ENCODE results near the gene CLDN34.

Gene CLDN34

GRCh38 chrX:9937761-9938160, 29.4 kb upstream of the CLDN34 start:
- no peak overlapping the region for H3K4me2 ChIP-seq (ENCODE audit: insufficient read depth, low read length, poor library complexity, severe bottlenecking)
- no peak overlapping the region for H2BK15ac ChIP-seq (ENCODE audit: low read length)
- no peak overlapping the region for H3K9ac ChIP-seq (ENCODE audit: low read depth, low read length, poor library complexity)
- no peak for DNase-seq (ENCODE audit: low spot score)
- H3K4me3 ChIP-seq (ENCODE audit: low read length in 2 of 2) = no peak overlapping the region
- WGBS, 2 donors (ENCODE audit: extremely low coverage in 2 of 2, insufficient read length in 2 of 2, insufficient replicate concordance in 1 of 2) = no CpG with 5 or more reads among the region's 8 CpGs
- H3K18ac ChIP-seq (ENCODE audit: low read length) = no peak overlapping the region
- no peak overlapping the region for H3K27ac ChIP-seq (replicated peaks; ENCODE audit: low read length)
- H4K91ac ChIP-seq (ENCODE audit: low read depth, low read length, poor library complexity) = no peak overlapping the region
- peaks cover 11 to 83% of the 10 kb centered on the region in 2 donors for H3K36me3 ChIP-seq (replicated peaks in 1 of 2; ENCODE audit: control insufficient read depth in 2 of 2, insufficient read depth in 2 of 2, low read length in 2 of 2)
- no peak overlapping the region for H2AFZ ChIP-seq (ENCODE audit: low read length)
- no peak overlapping the region for H2BK5ac ChIP-seq (ENCODE audit: low read length)
- no peaks in the 10 kb centered on the region for H3K79me1 ChIP-seq (ENCODE audit: low read depth, low read length)
- H3K4me1 ChIP-seq (ENCODE audit: control insufficient read depth in 2 of 2, insufficient read depth in 1 of 2, low read depth in 1 of 2, low read length in 2 of 2) = no peaks in the 10 kb centered on the region
- no peaks in the 10 kb centered on the region for H3K27me3 ChIP-seq (ENCODE audit: control insufficient read depth in 3 of 3, insufficient read depth in 3 of 3, low read depth in 1 of 3, low read length in 3 of 3)
- H4K8ac ChIP-seq (ENCODE audit: low read depth, low read length) = no peak overlapping the region
- H3K4ac ChIP-seq (ENCODE audit: low read length) = no peak overlapping the region
- H2AK5ac ChIP-seq (ENCODE audit: low read depth, low read length) = no peak overlapping the region
- no peak overlapping the region for H3K23ac ChIP-seq (ENCODE audit: low read depth, low read length, poor library complexity)
- no peak overlapping the region for H2BK120ac ChIP-seq (ENCODE audit: low read depth, low read length)
- no peak overlapping the region for H2BK12ac ChIP-seq (ENCODE audit: low read length)
- H3K14ac ChIP-seq (ENCODE audit: low read length) = no peak overlapping the region
- peaks cover 0 to 11% of the 10 kb centered on the region in 2 donors for H3K9me3 ChIP-seq (replicated peaks in 1 of 2; ENCODE audit: control insufficient read depth in 2 of 2, insufficient read depth in 1 of 2, low read depth in 1 of 2, low read length in 2 of 2)

GRCh38 chrX:9938516-9938915, 28.6 kb upstream of the CLDN34 start:
- Histone ChIP-seq H3K9ac (ENCODE audit: low read depth, low read length, poor library complexity) (no peak overlapping the region), H2AFZ (ENCODE audit: low read length) (no peak overlapping the region), H4K8ac (ENCODE audit: low read depth, low read length) (peak overlapping the region; percentile 48), H3K4me2 (ENCODE audit: insufficient read depth, low read length, poor library complexity, severe bottlenecking) (no peak overlapping the region), H3K9me3 (replicated peaks in 1 of 2; ENCODE audit: control insufficient read depth in 2 of 2, insufficient read depth in 1 of 2, low read depth in 1 of 2, low read length in 2 of 2) (peaks cover 0 to 11% of the 10 kb centered on the region in 2 donors), H3K27ac (replicated peaks; ENCODE audit: low read length) (no peak overlapping the region), H3K4me1 (ENCODE audit: control insufficient read depth in 2 of 2, insufficient read depth in 1 of 2, low read depth in 1 of 2, low read length in 2 of 2) (no peaks in the 10 kb centered on the region), H2BK12ac (ENCODE audit: low read length) (no peak overlapping the region), H3K14ac (ENCODE audit: low read length) (no peak overlapping the region), H3K27me3 (ENCODE audit: control insufficient read depth in 3 of 3, insufficient read depth in 3 of 3, low read depth in 1 of 3, low read length in 3 of 3) (no peaks in the 10 kb centered on the region), H3K79me1 (ENCODE audit: low read depth, low read length) (no peaks in the 10 kb centered on the region), H3K23ac (ENCODE audit: low read depth, low read length, poor library complexity) (no peak overlapping the region), H2AK5ac (ENCODE audit: low read depth, low read length) (no peak overlapping the region), H3K36me3 (replicated peaks in 1 of 2; ENCODE audit: control insufficient read depth in 2 of 2, insufficient read depth in 2 of 2, low read length in 2 of 2) (peaks cover 11 to 83% of the 10 kb centered on the region in 2 donors), H3K18ac (ENCODE audit: low read length) (no peak overlapping the region), H2BK5ac (ENCODE audit: low read length) (no peak overlapping the region), H2BK15ac (ENCODE audit: low read length) (no peak overlapping the region), H3K4me3 (ENCODE audit: low read length in 2 of 2) (no peak overlapping the region), H2BK120ac (ENCODE audit: low read depth, low read length) (no peak overlapping the region), H4K91ac (ENCODE audit: low read depth, low read length, poor library complexity) (no peak overlapping the region), H3K4ac (ENCODE audit: low read length) (no peak overlapping the region)
- WGBS, 2 donors (ENCODE audit: extremely low coverage in 2 of 2, insufficient read length in 2 of 2, insufficient replicate concordance in 1 of 2) = no CpG with 5 or more reads among the region's 7 CpGs
- no peak for DNase-seq (ENCODE audit: low spot score)

GRCh38 chrX:9940421-9940820, 26.7 kb upstream of the CLDN34 start:
- H3K27ac ChIP-seq (replicated peaks; ENCODE audit: low read length) = no peak overlapping the region
- peaks cover 11 to 88% of the 10 kb centered on the region in 2 donors for H3K36me3 ChIP-seq (replicated peaks in 1 of 2; ENCODE audit: control insufficient read depth in 2 of 2, insufficient read depth in 2 of 2, low read length in 2 of 2)
- no peak overlapping the region for H3K4me3 ChIP-seq (ENCODE audit: low read length in 2 of 2)
- H3K4me1 ChIP-seq (ENCODE audit: control insufficient read depth in 2 of 2, insufficient read depth in 1 of 2, low read depth in 1 of 2, low read length in 2 of 2) = no peaks in the 10 kb centered on the region
- no peak overlapping the region for H2BK15ac ChIP-seq (ENCODE audit: low read length)
- peaks cover 0 to 11% of the 10 kb centered on the region in 2 donors for H3K9me3 ChIP-seq (replicated peaks in 1 of 2; ENCODE audit: control insufficient read depth in 2 of 2, insufficient read depth in 1 of 2, low read depth in 1 of 2, low read length in 2 of 2)
- no peak overlapping the region for H3K4ac ChIP-seq (ENCODE audit: low read length)
- H4K8ac ChIP-seq (ENCODE audit: low read depth, low read length) = no peak overlapping the region
- H3K23ac ChIP-seq (ENCODE audit: low read depth, low read length, poor library complexity) = no peak overlapping the region
- no peaks in the 10 kb centered on the region for H3K79me1 ChIP-seq (ENCODE audit: low read depth, low read length)
- no peak for DNase-seq (ENCODE audit: low spot score)
- no peak overlapping the region for H2BK12ac ChIP-seq (ENCODE audit: low read length)
- H2BK120ac ChIP-seq (ENCODE audit: low read depth, low read length) = no peak overlapping the region
- H3K27me3 ChIP-seq (ENCODE audit: control insufficient read depth in 3 of 3, insufficient read depth in 3 of 3, low read depth in 1 of 3, low read length in 3 of 3) = no peaks in the 10 kb centered on the region
- H3K14ac ChIP-seq (ENCODE audit: low read length) = no peak overlapping the region
- H3K18ac ChIP-seq (ENCODE audit: low read length) = no peak overlapping the region
- no peak overlapping the region for H2AK5ac ChIP-seq (ENCODE audit: low read depth, low read length)
- H3K4me2 ChIP-seq (ENCODE audit: insufficient read depth, low read length, poor library complexity, severe bottlenecking) = no peak overlapping the region
- WGBS, 2 donors (ENCODE audit: extremely low coverage in 2 of 2, insufficient read length in 2 of 2, insufficient replicate concordance in 1 of 2) = no CpG with 5 or more reads among the region's 14 CpGs
- no peak overlapping the region for H3K9ac ChIP-seq (ENCODE audit: low read depth, low read length, poor library complexity)
- H2AFZ ChIP-seq (ENCODE audit: low read length) = no peak overlapping the region
- H4K91ac ChIP-seq (ENCODE audit: low read depth, low read length, poor library complexity) = no peak overlapping the region
- H2BK5ac ChIP-seq (ENCODE audit: low read length) = no peak overlapping the region

- H3K4me3 ChIP-seq (ENCODE audit: low read length in 2 of 2) = no peak overlapping the region
- H3K27me3 ChIP-seq (ENCODE audit: control insufficient read depth in 3 of 3, insufficient read depth in 3 of 3, low read depth in 1 of 3, low read length in 3 of 3) = no peaks in the 10 kb centered on the region
- no peak overlapping the region for H3K4ac ChIP-seq (ENCODE audit: low read length)
- H3K9me3 ChIP-seq (replicated peaks in 1 of 2; ENCODE audit: control insufficient read depth in 2 of 2, insufficient read depth in 1 of 2, low read depth in 1 of 2, low read length in 2 of 2) = peaks cover 0 to 11% of the 10 kb centered on the region in 2 donors
- H3K27ac ChIP-seq (replicated peaks; ENCODE audit: low read length) = no peak overlapping the region
- H3K36me3 ChIP-seq (replicated peaks in 1 of 2; ENCODE audit: control insufficient read depth in 2 of 2, insufficient read depth in 2 of 2, low read length in 2 of 2) = peaks cover 12 to 92% of the 10 kb centered on the region in 2 donors
- no peaks in the 10 kb centered on the region for H3K79me1 ChIP-seq (ENCODE audit: low read depth, low read length)
- no CpG with 5 or more reads among the region's 6 CpGs for whole genome bisulfite sequencing, 2 donors (ENCODE audit: extremely low coverage in 2 of 2, insufficient read length in 2 of 2, insufficient replicate concordance in 1 of 2)
- H3K18ac ChIP-seq (ENCODE audit: low read length) = no peak overlapping the region
- H3K9ac ChIP-seq (ENCODE audit: low read depth, low read length, poor library complexity) = no peak overlapping the region
- H2BK15ac ChIP-seq (ENCODE audit: low read length) = no peak overlapping the region
- H4K8ac ChIP-seq (ENCODE audit: low read depth, low read length) = no peak overlapping the region
- H2BK12ac ChIP-seq (ENCODE audit: low read length) = no peak overlapping the region
- no peak for DNase-seq (ENCODE audit: low spot score)
- H4K91ac ChIP-seq (ENCODE audit: low read depth, low read length, poor library complexity) = no peak overlapping the region
- H2AK5ac ChIP-seq (ENCODE audit: low read depth, low read length) = no peak overlapping the region
- no peak overlapping the region for H3K4me2 ChIP-seq (ENCODE audit: insufficient read depth, low read length, poor library complexity, severe bottlenecking)
- H3K23ac ChIP-seq (ENCODE audit: low read depth, low read length, poor library complexity) = no peak overlapping the region
- H3K14ac ChIP-seq (ENCODE audit: low read length) = no peak overlapping the region
- H2AFZ ChIP-seq (ENCODE audit: low read length) = no peak overlapping the region
- no peak overlapping the region for H2BK5ac ChIP-seq (ENCODE audit: low read length)
- no peak overlapping the region for H2BK120ac ChIP-seq (ENCODE audit: low read depth, low read length)
- no peaks in the 10 kb centered on the region for H3K4me1 ChIP-seq (ENCODE audit: control insufficient read depth in 2 of 2, insufficient read depth in 1 of 2, low read depth in 1 of 2, low read length in 2 of 2)
Measured at GRCh38 chrX:9942086-9942485, 25.1 kb upstream of the CLDN34 start.

All from neuronal stem cell (in vitro differentiated cells).